Measurements from ENCODE around the gene NFE2. TPM values are rescaled to one million over a fixed set of nuclear protein-coding genes. Genes with fewer than 3 reads are reported as not detected.

Gene NFE2
- total RNA-seq, 2 donors from 2014 or later: 1.1 TPM; not detected in 1

- H3K27me3 ChIP-seq (replicated peaks; ENCODE audit: insufficient read depth): no peaks in the 10 kb centered on the region
- no peaks in the 10 kb centered on the region for H3K4me1 ChIP-seq (replicated peaks)
- no peaks in the 10 kb centered on the region for H3K9me3 ChIP-seq
- H3K4me3 ChIP-seq: no peak overlapping the region
- no peak for DNase-seq (ENCODE audit: low spot score)
- no peak overlapping the region for H3K27ac ChIP-seq
- no peaks in the 10 kb centered on the region for H3K36me3 ChIP-seq
- intact Hi-C loops (cut with DNase I): no loop called here
- TF ChIP-seq CTCF (IDR thresholded peaks at IDR 0.05): no peak
- no peak for TF ChIP-seq POLR2AphosphoS5 (IDR thresholded peaks at IDR 0.05)
- TF ChIP-seq POLR2A (IDR thresholded peaks at IDR 0.05): no peak
- 57% methylated on average over 4 of the region's 4 CpGs for WGBS
Observed at GRCh38 chr12:54265364-54265812, 35.4 kb downstream of the NFE2 start.

GRCh38 chr12:54262403-54262925 is 38.4 kb downstream of the NFE2 start:
- intact Hi-C loops (cut with DNase I): no loop called here
- Histone ChIP-seq H3K27me3 (replicated peaks; ENCODE audit: insufficient read depth) (no peaks in the 10 kb centered on the region), H3K4me3 (no peak overlapping the region), H3K9me3 (no peaks in the 10 kb centered on the region), H3K4me1 (replicated peaks) (peaks cover 3% of the 10 kb centered on the region), H3K36me3 (no peaks in the 10 kb centered on the region), H3K27ac (no peak overlapping the region)
- 22% methylated on average over 4 of the region's 4 CpGs for WGBS
- TF ChIP-seq POLR2AphosphoS5 (IDR thresholded peaks at IDR 0.05) (no peak), POLR2A (IDR thresholded peaks at IDR 0.05) (no peak), CTCF (IDR thresholded peaks at IDR 0.05) (no peak)
- no peak for DNase-seq (ENCODE audit: low spot score)

GRCh38 chr12:54261815-54262402 is 38.9 kb downstream of the NFE2 start:
- intact Hi-C loops (cut with DNase I): no loop called here
- Histone ChIP-seq H3K27me3 (replicated peaks; ENCODE audit: insufficient read depth) (no peaks in the 10 kb centered on the region), H3K4me3 (no peak overlapping the region), H3K9me3 (no peaks in the 10 kb centered on the region), H3K36me3 (no peaks in the 10 kb centered on the region), H3K4me1 (replicated peaks) (peaks cover 3% of the 10 kb centered on the region), H3K27ac (no peak overlapping the region)
- no peak for TF ChIP-seq POLR2AphosphoS5 (IDR thresholded peaks at IDR 0.05)
- no peak for TF ChIP-seq POLR2A (IDR thresholded peaks at IDR 0.05)
- no peak for TF ChIP-seq CTCF (IDR thresholded peaks at IDR 0.05)
- 54% methylated on average over 5 of the region's 5 CpGs for WGBS
- no peak for DNase-seq (ENCODE audit: low spot score)

GRCh38 chr12:54259194-54260011 is 41.4 kb downstream of the NFE2 start:
- TF ChIP-seq POLR2AphosphoS5 (IDR thresholded peaks at IDR 0.05) (no peak), CTCF (IDR thresholded peaks at IDR 0.05) (no peak), POLR2A (IDR thresholded peaks at IDR 0.05) (no peak)
- 8% methylated on average over 11 of the region's 11 CpGs for WGBS
- H3K4me3 ChIP-seq: peak overlapping the region; percentile 8 to 17
- H3K27ac ChIP-seq: peak overlapping the region; percentile 9 to 38
- H3K9me3 ChIP-seq: no peaks in the 10 kb centered on the region
- DNase-seq (ENCODE audit: low spot score): peak; percentile 38
- intact Hi-C loops (cut with DNase I): no loop called here
- no peaks in the 10 kb centered on the region for H3K27me3 ChIP-seq (replicated peaks; ENCODE audit: insufficient read depth)
- peaks cover 3% of the 10 kb centered on the region for H3K4me1 ChIP-seq (replicated peaks)
- H3K36me3 ChIP-seq: no peaks in the 10 kb centered on the region

Data from prostate gland (tissue), 2 donors.